ENCODE results near the gene KCND3. TPM values are rescaled to one million over a fixed set of nuclear protein-coding genes. Genes with fewer than 3 reads are reported as not detected.

The KCND3 gene
- total RNA-seq, 1 experiment from 2014 or later: 0.15 TPM

- H3T11ph ChIP-seq (ENCODE audit: low read length): no peak overlapping the region
- H3K79me1 ChIP-seq (ENCODE audit: insufficient read depth, low read depth, low read length, poor library complexity, severe bottlenecking): no peaks in the 10 kb centered on the region
- no peak overlapping the region for H4K5ac ChIP-seq (ENCODE audit: insufficient read length, low read depth, low read length)
- no peak overlapping the region for H3K9ac ChIP-seq (ENCODE audit: extremely low read depth, insufficient read length, low read length)
- Mint-ChIP-seq H3K4me1 (peaks cover 23 to 37% of the 10 kb centered on the region in 2 experiments), H3K36me3 (ENCODE audit: insufficient read depth in 1 of 3, low read depth in 3 of 3) (no peaks in the 10 kb centered on the region), H3K9me3 (no peaks in the 10 kb centered on the region), H3K27ac (no peak overlapping the region), H3K27me3 (ENCODE audit: low read depth) (peaks cover 6% of the 10 kb centered on the region), H3K4me3 (no peak overlapping the region)
- H2AK5ac ChIP-seq (ENCODE audit: insufficient read length, low read length): no peak overlapping the region
- H2BK5ac ChIP-seq (ENCODE audit: insufficient read length, low read length): no peak overlapping the region
- H4K8ac ChIP-seq (replicated peaks; ENCODE audit: insufficient read length, low read depth, low read length): no peak overlapping the region
- H2BK20ac ChIP-seq (ENCODE audit: low read depth, low read length, poor library complexity, severe bottlenecking): no peak overlapping the region
- H3K23ac ChIP-seq (ENCODE audit: insufficient read length, low read depth, low read length): no peak overlapping the region
- H2BK120ac ChIP-seq (ENCODE audit: low read depth, low read length, poor library complexity, severe bottlenecking): no peak overlapping the region
- 0 out of 3 replicates have a peak, but pooled peaks have one; percentile 14 for TF ChIP-seq CTCF (conservative IDR thresholded peaks at IDR 0.05)
- no peak overlapping the region for H3K14ac ChIP-seq (ENCODE audit: insufficient read depth, low read length)
- no peak overlapping the region for H4K91ac ChIP-seq (ENCODE audit: insufficient read length, low read depth, low read length)
- H3K56ac ChIP-seq (ENCODE audit: insufficient read length, low read depth, low read length): no peak overlapping the region
- peaks cover 7% of the 10 kb centered on the region; the same call in 1 of the 2 replicates for H3K4me1 ChIP-seq (ENCODE audit: insufficient read depth, low read length)
- no peak for DNase-seq
- no peaks in the 10 kb centered on the region for H3K27me3 ChIP-seq (ENCODE audit: insufficient read depth, low read length)
- no peak overlapping the region for H2AFZ ChIP-seq (ENCODE audit: low read length)
- no peak overlapping the region for H3K4me2 ChIP-seq (ENCODE audit: insufficient read depth, insufficient read length, low read length)
- no peak overlapping the region for H3K4ac ChIP-seq (ENCODE audit: low read depth, low read length)
- no peak overlapping the region for H2BK12ac ChIP-seq (ENCODE audit: insufficient read length, low read depth, low read length)
- no peak overlapping the region for H3K27ac ChIP-seq (ENCODE audit: insufficient read length, low read depth, low read length)
- H3K18ac ChIP-seq (ENCODE audit: insufficient read length, low read depth, low read length): no peak overlapping the region
- no peaks in the 10 kb centered on the region for H3K9me3 ChIP-seq (ENCODE audit: control insufficient read depth, low read depth, low read length)
- H3K23me2 ChIP-seq (ENCODE audit: insufficient read length, low read depth, low read length, poor library complexity, severe bottlenecking): no peaks in the 10 kb centered on the region
- H4K20me1 ChIP-seq (ENCODE audit: control insufficient read depth, insufficient read depth, insufficient read length): no peaks in the 10 kb centered on the region
- no peak overlapping the region for H2BK15ac ChIP-seq (ENCODE audit: low read depth, low read length)
- no CpG with 5 or more reads among the region's 8 CpGs for WGBS (ENCODE audit: extremely low coverage, insufficient read length, low lambda C conversion rate)
- H3K79me2 ChIP-seq (ENCODE audit: insufficient read depth, low read length): no peaks in the 10 kb centered on the region
Measured at GRCh38 chr1:111884772-111885443, 104.6 kb downstream of the KCND3 start.

Measured in H9 (cell line).